Cardiac muscle cell (in vitro differentiated cells and primary cell): ENCODE data around the gene ROCK2. TPM values are rescaled to one million over a fixed set of nuclear protein-coding genes. Genes with fewer than 3 reads are reported as not detected.

Source experiments
- DNase-seq, 2 donors: peaks; one replicate each; pipeline versions ENCODE4 v3.0.0 to v3.0.0-alpha.2; 2010 to 2017; ENCODE audit warnings: low read depth in 1 of 2, low spot score in 1 of 2
- H3K27ac ChIP-seq: fragments of 200-600 bp; sonication (generic); 2 replicates; pipeline ENCODE4 v1.5.1; 2016
- H3K27me3 ChIP-seq: fragments of 200-600 bp; sonication (generic); 2 replicates; pipeline ENCODE4 v1.6.0; 2016; ENCODE audit warnings: control low read depth
- H3K36me3 ChIP-seq: fragments of 200-600 bp; sonication (generic); 2 replicates; pipeline ENCODE4 v1.5.1; 2016; ENCODE audit warnings: control low read depth
- H3K4me1 ChIP-seq: fragments of 200-600 bp; sonication (generic); 2 replicates; pipeline ENCODE4 v1.8.1; 2017; ENCODE audit warnings: low read depth, mild to moderate bottlenecking, mixed run types
- H3K4me3 ChIP-seq: fragments of 200-600 bp; sonication (generic); 2 replicates; pipeline ENCODE4 v1.5.1; 2016; ENCODE audit warnings: mild to moderate bottlenecking
- H3K9me3 ChIP-seq: fragments of 200-600 bp; sonication (generic); 2 replicates; pipeline ENCODE4 v1.5.1; 2017; ENCODE audit warnings: low read depth, mild to moderate bottlenecking, control low read depth
- CTCF ChIP-seq: IDR thresholded peaks from 2 replicates; pipeline ENCODE4 v1.5.1; 2012; ENCODE audit warnings: low read depth, mild to moderate bottlenecking, low read length
- polyA plus RNA-seq: library from polyadenylated mRNA; unstranded; fragments of >200 nt; fragmentation: Nextera tagmentation; extraction: Ambion mirVana; gene quantifications from 2 replicates; pipeline ENCODE4 v1.2.1, GENCODE V29; 2016
- total RNA-seq: library from RNA; depleted of rRNA; stranded (reverse); fragments of >200 nt; gene quantifications from 2 replicates; pipeline ENCODE4 v1.2.3, GENCODE V29; 2016

Gene ROCK2
- total and polyA plus RNA-seq, 2 experiments from 2014 or later, result 18.9 to 31.7 TPM

GRCh38 chr2:11367170-11367730, 22.8 kb upstream of the ROCK2 start:
- H3K27me3 ChIP-seq, result no peaks in the 10 kb centered on the region
- no peak for TF ChIP-seq CTCF
- no peaks in the 10 kb centered on the region for H3K36me3 ChIP-seq
- H3K4me1 ChIP-seq, result peaks cover 4% of the 10 kb centered on the region
- no peak overlapping the region for H3K27ac ChIP-seq
- DNase-seq, result no peak
- no peaks in the 10 kb centered on the region for H3K9me3 ChIP-seq
- no peak overlapping the region for H3K4me3 ChIP-seq

DNA sequence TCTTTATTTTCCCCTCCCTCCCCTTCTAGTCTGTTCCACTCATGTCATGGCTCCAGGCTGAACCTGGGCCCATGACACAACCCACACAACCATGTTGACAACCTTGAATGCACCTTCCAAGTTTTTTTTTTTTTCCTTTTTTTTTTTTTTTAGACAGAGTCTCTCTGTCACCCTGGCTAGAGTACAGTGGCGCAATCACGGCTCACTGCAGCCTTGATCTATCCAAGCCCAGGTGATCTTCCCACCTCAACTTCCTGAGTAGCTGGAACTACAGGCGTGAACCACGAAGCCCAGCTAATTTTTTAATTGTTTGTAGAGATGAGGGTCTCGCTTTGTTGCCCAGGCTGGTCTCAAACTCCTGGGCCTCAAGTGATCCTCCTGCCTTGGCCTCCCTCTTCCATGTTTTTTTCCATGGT, 21.9 kb upstream of the ROCK2 start:
- Histone ChIP-seq H3K27me3 (no peaks in the 10 kb centered on the region), H3K27ac (no peak overlapping the region), H3K36me3 (no peaks in the 10 kb centered on the region), H3K4me3 (no peak overlapping the region), H3K4me1 (peaks cover 4% of the 10 kb centered on the region), H3K9me3 (no peaks in the 10 kb centered on the region)
- TF ChIP-seq CTCF, result no peak
- DNase-seq, result no peak

DNA sequence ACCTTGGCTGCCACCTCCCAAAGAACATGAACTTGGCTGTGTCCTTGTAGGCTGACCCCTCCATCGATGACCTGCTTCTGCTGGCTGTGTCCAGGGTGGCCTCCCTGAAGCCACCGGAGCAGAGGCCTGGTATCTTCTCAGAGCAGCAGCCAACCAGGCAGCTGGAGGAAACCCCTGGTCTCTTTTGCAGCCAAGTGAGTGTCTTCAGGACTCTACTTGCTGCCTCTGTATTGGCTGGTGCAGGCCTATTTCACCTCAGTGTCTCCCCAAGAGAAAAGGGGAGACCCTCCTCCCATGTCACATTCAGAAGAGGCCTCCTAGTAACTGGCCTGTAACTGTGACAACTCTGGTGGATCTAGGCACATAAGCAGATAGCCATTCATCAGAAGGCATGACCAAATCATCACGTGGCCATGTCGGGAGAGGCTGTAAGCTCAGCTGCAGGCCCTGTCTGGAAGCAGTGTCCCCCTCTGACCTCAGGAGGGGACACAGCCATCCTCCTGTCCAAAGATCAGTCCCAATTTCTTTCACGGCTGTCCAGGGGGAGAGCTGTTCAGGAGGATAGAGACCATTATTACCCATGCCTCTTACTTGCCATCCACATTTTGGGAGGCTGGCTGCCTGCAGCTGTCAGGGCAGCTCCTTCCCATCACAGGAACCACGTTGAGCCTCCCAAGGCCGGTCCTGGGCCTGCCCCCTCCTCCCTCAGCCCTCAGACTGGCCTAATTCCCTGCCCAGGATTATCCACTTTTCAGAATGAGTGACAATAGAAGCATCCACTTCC, 20.9 kb upstream of the ROCK2 start:
- H3K27me3 ChIP-seq, result no peaks in the 10 kb centered on the region
- H3K4me3 ChIP-seq, result no peak overlapping the region
- H3K27ac ChIP-seq, result no peak overlapping the region
- peaks cover 4% of the 10 kb centered on the region for H3K4me1 ChIP-seq
- no peaks in the 10 kb centered on the region for H3K9me3 ChIP-seq
- DNase-seq, result no peak
- TF ChIP-seq CTCF, result no peak
- H3K36me3 ChIP-seq, result no peaks in the 10 kb centered on the region

DNA sequence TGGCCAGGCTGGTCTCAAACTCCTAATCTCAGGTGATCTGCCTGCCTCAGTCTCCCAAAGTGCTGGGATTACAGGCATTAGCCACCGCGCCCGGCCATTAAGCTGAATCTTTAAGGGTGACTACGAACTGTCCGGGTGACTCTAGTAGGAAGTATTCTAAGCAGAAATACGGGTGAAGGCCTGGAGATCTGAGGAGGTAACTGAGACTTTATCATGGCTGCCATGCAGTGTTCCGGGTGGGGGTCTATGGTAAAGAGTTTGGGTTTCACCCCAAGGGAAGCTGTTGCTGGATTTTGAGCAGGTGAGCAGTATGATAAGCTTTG, 20.1 kb upstream of the ROCK2 start:
- TF ChIP-seq CTCF, result no peak
- DNase-seq, result no peak
- Histone ChIP-seq H3K4me3 (no peak overlapping the region), H3K27me3 (no peaks in the 10 kb centered on the region), H3K4me1 (peaks cover 3% of the 10 kb centered on the region), H3K36me3 (no peaks in the 10 kb centered on the region), H3K9me3 (no peaks in the 10 kb centered on the region), H3K27ac (no peak overlapping the region)

DNA sequence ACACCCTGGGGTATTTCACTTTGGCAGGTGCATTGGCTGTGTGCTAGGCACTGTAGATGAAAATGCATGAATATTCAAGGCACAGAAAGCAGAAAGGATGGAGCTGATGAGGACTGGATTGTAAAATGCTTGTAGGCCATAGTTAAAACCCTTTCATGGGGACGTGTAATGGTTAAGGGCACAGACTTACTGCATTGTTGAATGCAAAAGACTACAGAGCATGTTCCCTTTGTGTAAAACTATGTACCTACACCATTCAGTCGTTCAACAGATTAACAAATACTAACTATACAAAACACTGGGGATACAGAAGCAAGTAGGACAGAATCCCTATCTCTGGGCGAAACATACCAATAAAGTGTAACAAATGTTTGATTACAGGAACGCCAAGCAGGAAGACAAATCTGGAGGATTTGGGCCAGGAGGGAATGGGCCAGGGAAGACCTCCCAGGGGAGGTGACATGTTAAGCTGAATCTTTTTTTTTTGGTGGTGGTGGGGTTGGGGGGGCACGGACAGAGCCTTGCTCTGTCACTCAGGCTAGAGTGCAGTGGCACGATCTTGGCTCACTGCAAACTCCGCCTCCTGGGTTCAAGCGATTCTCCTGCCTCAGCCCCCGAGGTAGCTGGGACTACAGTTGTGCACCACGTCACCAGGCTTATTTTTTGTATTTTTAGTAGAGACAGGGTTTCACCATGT, 19.6 kb upstream of the ROCK2 start:
- Histone ChIP-seq H3K4me3 (no peak overlapping the region), H3K9me3 (no peaks in the 10 kb centered on the region), H3K36me3 (no peaks in the 10 kb centered on the region), H3K4me1 (no peaks in the 10 kb centered on the region), H3K27me3 (no peaks in the 10 kb centered on the region), H3K27ac (no peak overlapping the region)
- TF ChIP-seq CTCF, result no peak
- DNase-seq, result no peak
